Measurements from ENCODE around the gene ZNF22. TPM values are rescaled to one million over a fixed set of nuclear protein-coding genes. Genes with fewer than 3 reads are reported as not detected.

The ZNF22 gene
- total RNA-seq, 4 donors from 2014 or later = 3.6 to 14.5 (median 8.0) TPM

DNA sequence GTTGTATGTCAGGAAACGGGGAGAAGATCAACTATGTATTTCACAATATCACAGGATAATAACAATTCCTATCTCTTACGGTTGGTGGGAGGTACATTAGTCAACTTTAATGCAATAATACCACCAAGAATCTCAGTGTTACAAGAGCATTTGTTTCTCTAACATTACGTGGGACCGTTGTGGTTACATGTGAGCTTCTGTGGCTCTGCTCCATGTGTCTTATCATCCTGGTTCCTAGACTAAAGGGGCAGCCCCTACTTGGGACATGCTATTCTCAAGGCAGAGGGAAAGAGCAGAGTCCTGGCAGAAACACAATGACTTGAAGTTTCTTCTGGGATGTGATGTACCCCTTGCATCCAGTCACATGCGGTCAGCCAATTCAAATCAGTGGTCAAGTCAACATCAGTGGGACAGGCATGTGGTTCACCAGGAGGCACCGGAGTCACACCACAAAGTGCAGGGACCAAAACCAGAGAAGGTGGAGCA is 2.5 kb upstream of the ZNF22 start:
- Histone ChIP-seq H3K27me3 (peaks cover 0 to 4% (median 0%) of the 10 kb centered on the region in 4 donors), H3K9me3 (no peaks in the 10 kb centered on the region), H3K4me3 (no peak overlapping the region), H3K27ac (peak overlapping the region; percentile 25 to 98 (median 88)), H3K36me3 (peaks cover 0 to under 1% (median 0%) of the 10 kb centered on the region in 3 donors), H3K4me1 (peaks cover 27 to 96% (median 73%) of the 10 kb centered on the region in 3 donors)
- no peak for DNase-seq
- intact Hi-C loops (cut with DNase I) = no loop called here
- 66 to 74% methylated on average over 5 to 6 of the region's 6 CpGs for WGBS, 2 donors
- TF ChIP-seq POLR2A (IDR thresholded peaks at IDR 0.05) = no peak
- TF ChIP-seq, protein P1, sequence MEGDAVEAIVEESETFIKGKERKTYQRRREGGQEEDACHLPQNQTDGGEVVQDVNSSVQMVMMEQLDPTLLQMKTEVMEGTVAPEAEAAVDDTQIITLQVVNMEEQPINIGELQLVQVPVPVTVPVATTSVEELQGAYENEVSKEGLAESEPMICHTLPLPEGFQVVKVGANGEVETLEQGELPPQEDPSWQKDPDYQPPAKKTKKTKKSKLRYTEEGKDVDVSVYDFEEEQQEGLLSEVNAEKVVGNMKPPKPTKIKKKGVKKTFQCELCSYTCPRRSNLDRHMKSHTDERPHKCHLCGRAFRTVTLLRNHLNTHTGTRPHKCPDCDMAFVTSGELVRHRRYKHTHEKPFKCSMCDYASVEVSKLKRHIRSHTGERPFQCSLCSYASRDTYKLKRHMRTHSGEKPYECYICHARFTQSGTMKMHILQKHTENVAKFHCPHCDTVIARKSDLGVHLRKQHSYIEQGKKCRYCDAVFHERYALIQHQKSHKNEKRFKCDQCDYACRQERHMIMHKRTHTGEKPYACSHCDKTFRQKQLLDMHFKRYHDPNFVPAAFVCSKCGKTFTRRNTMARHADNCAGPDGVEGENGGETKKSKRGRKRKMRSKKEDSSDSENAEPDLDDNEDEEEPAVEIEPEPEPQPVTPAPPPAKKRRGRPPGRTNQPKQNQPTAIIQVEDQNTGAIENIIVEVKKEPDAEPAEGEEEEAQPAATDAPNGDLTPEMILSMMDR (IDR thresholded peaks at IDR 0.05) = no peak

DNA sequence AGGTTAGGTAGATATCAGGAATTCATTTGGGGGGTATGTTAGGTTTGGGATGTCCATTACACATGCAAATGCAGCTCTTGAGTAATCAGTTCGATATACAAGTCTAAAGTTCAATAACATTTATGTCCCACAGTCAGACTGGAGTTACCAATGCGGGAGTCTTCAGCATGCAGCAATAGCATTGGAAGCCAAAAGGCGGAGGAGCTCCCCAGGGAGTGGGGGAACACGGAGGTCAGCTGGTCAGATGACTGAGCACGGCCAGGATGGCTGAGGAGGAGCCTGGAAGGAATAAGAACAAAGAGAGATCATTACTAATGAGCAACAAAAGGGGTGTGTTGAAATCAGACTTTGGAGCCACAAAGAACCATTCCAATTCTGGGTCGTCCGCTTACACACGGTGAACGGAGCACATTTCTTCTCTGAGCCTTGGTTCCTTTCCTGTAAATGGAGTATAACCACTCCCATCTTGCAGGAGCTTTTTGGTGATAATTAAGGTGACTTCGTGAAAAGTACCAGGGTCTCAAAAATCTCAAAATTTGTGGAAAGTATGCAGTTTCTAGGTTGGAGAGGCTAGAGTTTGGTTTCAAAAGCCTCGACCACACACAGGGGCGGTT is 478 bp upstream of the ZNF22 start:
- WGBS, 2 donors = 47 to 48% methylated on average over 10 to 11 of the region's 12 CpGs
- TF ChIP-seq POLR2A (IDR thresholded peaks at IDR 0.05) = no peak
- TF ChIP-seq, protein P1 (IDR thresholded peaks at IDR 0.05) = no peak
- no peak for DNase-seq

GRCh38 chr10:45001381-45002148 is 842 bp downstream of the ZNF22 start:
- WGBS, 2 donors = 9% methylated on average over 8 to 12 of the region's 13 CpGs
- peak overlapping the region; percentile 79 to 98 (median 92) for H3K27ac ChIP-seq
- H3K27me3 ChIP-seq = no peaks in the 10 kb centered on the region
- peak overlapping the region; percentile 45 to 81 (median 59) for H3K4me3 ChIP-seq
- no peaks in the 10 kb centered on the region for H3K9me3 ChIP-seq
- peaks cover 18 to 74% (median 40%) of the 10 kb centered on the region in 3 donors for H3K4me1 ChIP-seq
- intact Hi-C loops (cut with DNase I) = no loop called here
- peaks cover 0 to 30% (median 0%) of the 10 kb centered on the region in 3 donors for H3K36me3 ChIP-seq
- peak in 2 of 4 donors; percentile 10 to 27 for TF ChIP-seq POLR2A (IDR thresholded peaks at IDR 0.05)
- TF ChIP-seq, protein P1 (IDR thresholded peaks at IDR 0.05) = peak in 3 of 6 experiments; percentile 13 to 29 (median 19)
- DNase-seq = no peak

More for the DNA sequence above, 478 bp upstream of the ZNF22 start:
- Histone ChIP-seq H3K9me3 (no peaks in the 10 kb centered on the region), H3K4me3 (peak overlapping the region; percentile 45 to 81 (median 59)), H3K27me3 (no peaks in the 10 kb centered on the region), H3K27ac (peak overlapping the region; percentile 79 to 98 (median 92)), H3K36me3 (peaks cover 0 to 21% (median 0%) of the 10 kb centered on the region in 3 donors), H3K4me1 (peaks cover 27 to 87% (median 53%) of the 10 kb centered on the region in 3 donors)
- intact Hi-C loops (cut with DNase I) = no loop called here

GRCh38 chr10:45003432-45004000 is 2.8 kb downstream of the ZNF22 start:
- no peak for DNase-seq
- 91 to 94% methylated on average over 10 of the region's 10 CpGs for WGBS, 2 donors
- Histone ChIP-seq H3K27ac (no peak overlapping the region), H3K4me3 (no peak overlapping the region), H3K9me3 (no peaks in the 10 kb centered on the region), H3K4me1 (peaks cover 21 to 60% (median 27%) of the 10 kb centered on the region in 3 donors), H3K27me3 (no peaks in the 10 kb centered on the region), H3K36me3 (peaks cover 0 to 30% (median 0%) of the 10 kb centered on the region in 3 donors)
- TF ChIP-seq, protein P1 (IDR thresholded peaks at IDR 0.05) = no peak
- TF ChIP-seq POLR2A (IDR thresholded peaks at IDR 0.05) = no peak
- intact Hi-C loops (cut with DNase I) = no loop called here
